Sigmoid colon (tissue), 4 donors: ENCODE measurements around the gene SLF2.

Experiments used
- CTCF ChIP-seq, 4 experiments: fragments of 450-650 bp in 3 of 4; fragments of 200-600 bp in 1 of 4; IDR thresholded peaks; one replicate each; pipeline ENCODE4 v1.5.1; 2016 to 2019; ENCODE audit warnings: antibody characterized with exemption in 4 of 4, mild to moderate bottlenecking in 3 of 4, moderate library complexity in 2 of 4
- POLR2A ChIP-seq, 2 donors: fragments of 450-650 bp; IDR thresholded peaks; one replicate each; pipeline ENCODE4 v1.6.1; 2016; ENCODE audit warnings: antibody characterized with exemption in 2 of 2, mild to moderate bottlenecking in 2 of 2, moderate library complexity in 2 of 2
- POLR2AphosphoS5 ChIP-seq, 4 donors: sonication (generic); formaldehyde crosslinking; IDR thresholded peaks; one replicate each; pipeline ENCODE4 v1.6.1; 2017; ENCODE audit warnings: antibody characterized with exemption in 4 of 4

- TF ChIP-seq CTCF (IDR thresholded peaks at IDR 0.05) (no peak), POLR2A (IDR thresholded peaks at IDR 0.05) (no peak), POLR2AphosphoS5 (IDR thresholded peaks at IDR 0.05) (no peak)
Measured at GRCh38 chr10:100980711-100981110, 67.9 kb downstream of the SLF2 start.
